HG02970 (cell line): ENCODE data around the gene KLF11.
"Not testable (repeated sequence)": the region's sequence is repeated elsewhere in the genome, so short reads cannot be mapped to it uniquely, and the experiment has no call there.

Experiments used
- ATAC-seq: cut with Tn5 transposase; IDR thresholded peaks from one replicate; pipeline ENCODE4 v1.9.1; 2021; ENCODE audit warnings: mild to moderate bottlenecking, moderate library complexity, moderate number of reproducible peaks; ENCODE audit not compliant: unreplicated experiment, low FRiP score

Gene KLF11

GRCh38 chr2:10009271-10009810 is 34.0 kb upstream of the KLF11 start:
- no peak for ATAC-seq

- no peak for ATAC-seq
These were observed 33.3 kb upstream of the KLF11 start for GRCh38 chr2:10009811-10010781.

GRCh38 chr2:10010861-10011605 is 32.3 kb upstream of the KLF11 start:
- ATAC-seq: not testable (repeated sequence)

DNA sequence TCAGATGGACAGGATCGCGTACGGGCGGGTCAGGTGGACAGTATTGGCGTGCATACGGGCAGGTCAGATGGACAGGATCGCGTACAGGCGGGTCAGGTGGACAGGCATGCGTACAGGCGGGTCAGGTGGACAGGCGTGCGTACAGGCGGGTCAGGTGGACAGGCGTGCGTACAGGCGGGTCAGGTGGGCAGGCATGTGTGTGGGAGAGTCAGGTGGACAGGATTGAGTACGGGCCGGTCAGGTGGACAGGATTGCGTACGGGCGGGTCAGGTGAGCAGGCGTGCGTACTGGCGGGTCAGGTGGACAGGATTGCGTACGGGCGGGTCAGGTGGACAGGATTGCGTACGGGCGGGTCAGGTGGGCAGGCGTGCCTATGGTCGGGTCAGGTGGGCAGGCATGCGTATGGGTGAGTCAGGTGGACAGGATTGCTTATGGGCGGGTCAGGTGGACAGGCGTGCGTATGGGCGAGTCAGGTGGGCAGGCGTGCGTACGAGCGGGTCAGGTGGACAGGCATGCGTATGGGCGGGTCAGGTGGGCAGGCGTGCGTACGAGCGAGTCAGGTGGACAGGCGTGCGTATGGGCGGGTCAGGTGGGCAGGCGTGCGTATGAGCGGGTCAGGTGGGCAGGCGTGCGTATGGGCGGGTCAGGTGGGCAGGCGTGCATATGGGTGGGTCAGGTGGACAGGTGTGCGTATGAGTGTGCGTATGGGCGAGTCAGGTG is 31.6 kb upstream of the KLF11 start:
- ATAC-seq: not testable (repeated sequence)

DNA sequence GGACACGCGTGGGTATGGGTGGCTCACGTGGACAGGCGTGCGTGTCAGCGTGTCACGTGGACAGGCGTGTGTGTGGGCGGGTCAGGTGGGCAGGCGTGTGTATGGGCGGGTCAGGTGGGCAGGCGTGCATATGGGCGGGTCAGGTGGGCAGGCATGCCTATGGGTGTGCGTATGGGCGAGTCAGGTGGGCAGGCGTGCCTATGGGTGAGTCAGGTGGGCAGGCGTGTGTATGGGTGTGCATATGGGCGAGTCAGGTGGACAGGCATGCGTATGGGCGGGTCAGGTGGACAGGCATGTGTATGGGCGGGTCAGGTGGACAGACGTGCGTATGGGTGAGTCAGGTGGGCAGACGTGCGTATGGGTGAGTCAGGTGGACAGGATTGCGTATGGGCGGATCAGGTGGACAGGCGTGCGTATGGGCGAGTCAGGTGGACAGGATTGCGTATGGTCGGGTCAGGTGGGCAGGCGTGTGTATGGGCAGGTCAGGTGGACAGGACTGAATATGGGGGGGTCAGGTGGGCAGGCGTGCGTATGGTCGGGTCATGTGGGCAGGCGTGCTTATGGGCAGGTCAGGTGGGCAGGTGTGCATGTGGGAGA is 30.9 kb upstream of the KLF11 start:
- not testable (repeated sequence) for ATAC-seq

DNA sequence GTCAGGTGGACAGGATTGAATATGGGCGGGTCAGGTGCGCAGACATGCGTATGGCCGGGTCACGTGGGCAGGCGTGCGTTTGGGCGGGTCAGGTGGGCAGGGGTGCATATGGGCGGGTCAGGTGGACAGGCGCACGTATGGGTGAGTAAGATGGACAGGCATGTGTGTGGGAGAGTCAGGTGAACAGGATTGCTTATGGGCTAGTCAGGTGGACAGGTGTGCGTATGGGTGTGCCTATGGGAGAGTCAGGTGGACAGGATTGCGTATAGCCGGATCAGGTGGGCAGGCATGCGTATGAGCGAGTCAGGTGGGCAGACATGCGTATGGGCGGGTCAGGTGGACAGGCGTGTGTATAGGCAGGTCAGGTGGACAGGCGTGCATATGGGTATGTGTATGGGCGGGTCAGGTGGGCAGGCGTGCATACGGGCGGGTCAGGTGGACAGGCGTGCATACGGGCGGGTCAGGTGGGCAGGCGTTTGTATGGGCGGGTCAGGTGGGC is 30.3 kb upstream of the KLF11 start:
- no peak for ATAC-seq

- ATAC-seq: not testable (repeated sequence)
These were observed 29.5 kb upstream of the KLF11 start for GRCh38 chr2:10013651-10014417.

DNA sequence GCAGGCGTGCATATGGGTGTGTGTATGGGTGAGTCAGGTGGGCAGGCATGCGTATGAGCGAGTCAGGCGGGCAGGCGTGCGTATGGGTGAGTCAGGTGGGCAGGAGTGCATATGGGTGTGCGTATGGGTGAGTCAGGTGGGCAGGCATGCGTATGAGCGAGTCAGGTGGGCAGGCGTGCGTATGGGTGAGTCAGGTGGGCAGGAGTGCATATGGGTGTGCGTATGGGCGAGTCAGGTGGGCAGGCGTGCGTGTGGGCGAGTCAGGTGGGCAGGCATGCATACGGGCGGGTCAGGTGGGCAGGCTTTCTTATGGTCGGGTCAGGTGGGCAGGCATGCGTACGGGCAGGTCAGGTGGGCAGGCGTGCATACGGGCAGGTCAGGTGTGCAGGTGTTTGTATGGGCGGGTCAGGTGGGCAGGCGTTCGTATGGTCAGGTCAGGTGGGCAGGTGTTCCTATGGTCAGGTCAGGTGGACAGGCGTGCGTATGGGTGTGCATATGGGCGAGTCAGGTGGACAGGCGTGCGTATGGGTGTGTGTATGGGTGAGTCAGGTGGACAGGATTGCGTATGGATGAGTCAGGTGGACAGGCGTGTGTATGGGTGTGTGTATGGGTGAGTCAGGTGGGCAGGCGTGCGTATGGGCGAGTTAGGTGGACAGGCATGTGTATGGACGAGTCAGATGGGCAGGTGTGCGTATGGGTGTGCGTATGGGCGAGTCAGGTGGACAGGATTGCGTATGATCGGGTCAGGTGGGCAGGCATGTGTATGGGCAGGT is 28.7 kb upstream of the KLF11 start:
- no peak for ATAC-seq

DNA sequence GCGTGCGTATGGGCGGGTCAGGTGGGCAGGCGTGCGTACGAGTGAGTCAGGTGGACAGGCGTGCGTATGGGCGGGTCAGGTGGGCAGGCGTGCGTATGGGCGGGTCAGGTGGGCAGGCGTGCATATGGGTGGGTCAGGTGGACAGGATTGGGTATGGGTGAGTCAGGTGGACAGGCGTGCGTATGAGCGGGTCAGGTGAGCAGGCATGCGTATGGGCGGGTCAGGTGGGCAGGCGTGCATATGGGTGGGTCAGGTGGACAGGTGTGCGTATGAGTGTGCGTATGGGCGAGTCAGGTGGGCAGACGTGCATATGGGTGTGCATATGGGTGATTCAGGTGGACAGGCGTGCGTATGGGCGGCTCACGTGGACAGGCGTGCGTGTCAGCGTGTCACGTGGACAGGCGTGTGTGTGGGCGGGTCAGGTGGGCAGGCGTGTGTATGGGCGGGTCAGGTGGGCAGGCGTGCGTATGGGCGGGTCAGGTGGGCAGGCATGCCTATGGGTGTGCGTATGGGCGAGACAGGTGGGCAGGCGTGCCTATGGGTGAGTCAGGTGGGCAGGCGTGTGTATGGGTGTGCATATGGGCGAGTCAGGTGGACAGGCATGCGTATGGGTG is 27.9 kb upstream of the KLF11 start:
- not testable (repeated sequence) for ATAC-seq

- ATAC-seq: no peak
These were observed 27.1 kb upstream of the KLF11 start for GRCh38 chr2:10016001-10016801.

DNA sequence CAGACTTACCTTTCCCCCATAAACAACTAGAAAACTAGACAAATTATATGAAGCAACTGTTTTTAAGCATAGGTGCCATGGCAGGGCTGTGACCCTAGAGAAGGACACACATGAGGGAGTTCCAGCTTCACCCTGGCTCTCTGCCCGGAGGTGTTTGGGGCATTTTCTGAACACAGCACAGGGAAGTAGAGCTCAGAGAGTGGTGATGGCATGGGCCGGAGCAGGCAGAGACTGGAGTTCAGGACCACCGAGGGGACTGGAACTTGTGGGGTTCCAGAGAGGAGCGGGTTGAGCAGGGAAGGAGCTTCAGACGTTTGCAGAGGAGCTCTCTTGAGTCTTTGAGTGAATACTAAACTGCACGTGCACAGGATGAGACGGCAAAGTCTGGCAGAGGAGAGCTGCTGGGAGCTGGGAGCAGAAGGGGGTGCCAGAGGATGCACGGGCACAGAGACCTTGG is 26.5 kb upstream of the KLF11 start:
- no peak for ATAC-seq

- no peak for ATAC-seq
These were observed 25.9 kb upstream of the KLF11 start for GRCh38 chr2:10017313-10017941.

DNA sequence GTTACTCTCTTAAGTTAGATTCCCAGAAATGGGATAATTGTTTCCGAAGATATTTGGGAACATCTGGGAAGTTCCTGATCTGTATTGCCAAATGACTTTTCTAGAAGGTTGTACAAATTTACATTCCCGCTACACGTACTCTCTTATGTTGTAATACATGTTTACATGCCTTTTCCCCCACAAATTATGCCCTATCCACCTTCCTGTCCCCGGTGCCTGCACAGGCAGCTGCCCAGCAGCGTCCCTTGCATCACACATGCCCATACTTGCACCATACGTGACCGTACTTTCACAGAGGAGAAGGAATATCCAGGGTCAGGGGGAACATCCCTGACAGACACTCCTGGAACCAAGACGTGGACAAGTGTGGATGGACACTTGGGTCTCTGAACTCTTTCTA is 24.2 kb upstream of the KLF11 start:
- no peak for ATAC-seq

GRCh38 chr2:10019602-10020400 is 23.5 kb upstream of the KLF11 start:
- no peak for ATAC-seq

- no peak for ATAC-seq
These were observed 21.3 kb upstream of the KLF11 start for GRCh38 chr2:10022041-10022421.

- no peak for ATAC-seq
These were observed 20.9 kb upstream of the KLF11 start for GRCh38 chr2:10022445-10022844.
